H9 (cell line): Measurements from ENCODE around the gene CHCHD3. TPM values are rescaled to one million over a fixed set of nuclear protein-coding genes. Genes with fewer than 3 reads are reported as not detected.

ENCODE experiments used
- DNase-seq: peaks from one replicate; pipeline ENCODE4 v3.0.0-alpha.2; 2017
- H2AFZ ChIP-seq: one replicate; pipeline ENCODE4 v1.6.1; 2013; ENCODE audit warnings: mild to moderate bottlenecking, low read length, control low read depth, moderate library complexity
- H2AK5ac ChIP-seq: 2 replicates; pipeline ENCODE4 v1.6.1; 2013; ENCODE audit warnings: low read length, control low read depth, mixed read lengths; ENCODE audit not compliant: insufficient read length
- H2BK120ac ChIP-seq: one replicate; pipeline ENCODE4 v1.6.1; 2013; ENCODE audit warnings: low read depth, mild to moderate bottlenecking, low read length, control low read depth, inconsistent platforms; ENCODE audit not compliant: poor library complexity, severe bottlenecking
- H2BK12ac ChIP-seq: 2 replicates; pipeline ENCODE4 v1.6.1; 2013; ENCODE audit warnings: low read length, control low read depth, mixed read lengths, low read depth; ENCODE audit not compliant: insufficient read length
- H2BK15ac ChIP-seq: 2 replicates; pipeline ENCODE4 v1.6.1; 2013; ENCODE audit warnings: low read depth, low read length, control low read depth
- H2BK20ac ChIP-seq: one replicate; pipeline ENCODE4 v1.6.1; 2013; ENCODE audit warnings: low read depth, mild to moderate bottlenecking, low read length, control low read depth, inconsistent platforms; ENCODE audit not compliant: poor library complexity, severe bottlenecking
- H2BK5ac ChIP-seq: 2 replicates; pipeline ENCODE4 v1.6.1; 2013; ENCODE audit warnings: low read length, control low read depth, mixed read lengths; ENCODE audit not compliant: insufficient read length
- H3K14ac ChIP-seq: 2 replicates; pipeline ENCODE4 v1.6.1; 2013; ENCODE audit warnings: low read length, control low read depth; ENCODE audit not compliant: insufficient read depth
- H3K18ac ChIP-seq: 2 replicates; pipeline ENCODE4 v1.6.1; 2013; ENCODE audit warnings: low read depth, mild to moderate bottlenecking, mixed read lengths, low read length, control low read depth; ENCODE audit not compliant: insufficient read length
- H3K23ac ChIP-seq: 2 replicates; pipeline ENCODE4 v1.6.1; 2013; ENCODE audit warnings: low read length, control low read depth, mixed read lengths, low read depth; ENCODE audit not compliant: insufficient read length
- H3K23me2 ChIP-seq: 2 replicates; pipeline ENCODE4 v1.6.1; 2013; ENCODE audit warnings: low read depth, mild to moderate bottlenecking, mixed read lengths, low read length, control low read depth; ENCODE audit not compliant: insufficient read length, poor library complexity, severe bottlenecking
- H3K27ac ChIP-seq: 2 replicates; pipeline ENCODE4 v1.5.1; 2013; ENCODE audit warnings: low read length, control low read depth, mixed read lengths, low read depth; ENCODE audit not compliant: insufficient read length
- H3K27me3 ChIP-seq: 2 replicates; pipeline ENCODE4 v1.6.1; 2013; ENCODE audit warnings: low read length, control low read depth, inconsistent platforms; ENCODE audit not compliant: insufficient read depth
- H3K4ac ChIP-seq: 2 replicates; pipeline ENCODE4 v1.6.1; 2013; ENCODE audit warnings: low read depth, mild to moderate bottlenecking, control low read depth, inconsistent platforms, low read length, moderate library complexity
- H3K4me1 ChIP-seq: 2 replicates; pipeline ENCODE4 v1.6.1; 2013; ENCODE audit warnings: low read length, control low read depth, inconsistent platforms; ENCODE audit not compliant: insufficient read depth
- H3K4me2 ChIP-seq: 2 replicates; pipeline ENCODE4 v1.6.1; 2013; ENCODE audit warnings: low read length, control low read depth, mixed read lengths; ENCODE audit not compliant: insufficient read length, insufficient read depth
- H3K56ac ChIP-seq: 2 replicates; pipeline ENCODE4 v1.6.1; 2013; ENCODE audit warnings: low read depth, mild to moderate bottlenecking, mixed read lengths, low read length, control low read depth; ENCODE audit not compliant: insufficient read length
- H3K79me1 ChIP-seq: 2 replicates; pipeline ENCODE4 v1.6.1; 2013; ENCODE audit warnings: low read depth, mild to moderate bottlenecking, moderate library complexity, low read length, control low read depth, inconsistent platforms; ENCODE audit not compliant: insufficient read depth, poor library complexity, severe bottlenecking
- H3K79me2 ChIP-seq: 2 replicates; pipeline ENCODE4 v1.6.1; 2013; ENCODE audit warnings: low read length, control low read depth, inconsistent platforms; ENCODE audit not compliant: insufficient read depth
- H3K9ac ChIP-seq: 2 replicates; pipeline ENCODE4 v1.6.1; 2013; ENCODE audit warnings: low read length, control low read depth, mixed read lengths; ENCODE audit not compliant: insufficient read length; ENCODE audit errors: extremely low read depth
- H3K9me3 ChIP-seq: one replicate; pipeline ENCODE4 v1.6.1; 2013; ENCODE audit warnings: low read depth, low read length, inconsistent platforms; ENCODE audit not compliant: control insufficient read depth
- H3T11ph ChIP-seq: one replicate; pipeline ENCODE4 v1.6.1; 2013; ENCODE audit warnings: mild to moderate bottlenecking, low read length, control low read depth, inconsistent platforms
- H4K20me1 ChIP-seq: one replicate; pipeline ENCODE4 v1.6.1; 2013; ENCODE audit not compliant: control insufficient read depth, insufficient read length, insufficient read depth
- H4K5ac ChIP-seq: 2 replicates; pipeline ENCODE4 v1.6.1; 2013; ENCODE audit warnings: low read depth, mild to moderate bottlenecking, mixed read lengths, low read length, control low read depth; ENCODE audit not compliant: insufficient read length
- H4K8ac ChIP-seq: replicated peaks from 2 replicates; pipeline ENCODE4 v1.6.1; 2013; ENCODE audit warnings: low read length, control low read depth, mixed read lengths, low read depth; ENCODE audit not compliant: insufficient read length
- H4K91ac ChIP-seq: 2 replicates; pipeline ENCODE4 v1.6.1; 2013; ENCODE audit warnings: low read depth, mild to moderate bottlenecking, moderate library complexity, mixed read lengths, low read length, control low read depth; ENCODE audit not compliant: insufficient read length
- H3K27ac Mint-ChIP-seq, 3 experiments: 2 replicates in 2 of 3; 3 replicates in 1 of 3; pipeline ENCODE4 v1.8.0; 2020 to 2021; ENCODE audit warnings: mixed read lengths in 3 of 3, mild to moderate bottlenecking in 1 of 3, moderate library complexity in 1 of 3
- H3K27me3 Mint-ChIP-seq: 2 replicates; pipeline ENCODE4 v1.8.0; 2021; ENCODE audit warnings: low read depth, mild to moderate bottlenecking, moderate library complexity, mixed read lengths
- H3K36me3 Mint-ChIP-seq, 3 experiments: 2 replicates in 2 of 3; 3 replicates in 1 of 3; pipeline ENCODE4 v1.8.0; 2020 to 2021; ENCODE audit warnings: low read depth in 3 of 3, mixed read lengths in 3 of 3; ENCODE audit not compliant: insufficient read depth in 1 of 3
- H3K4me1 Mint-ChIP-seq, 2 experiments: 2 replicates each; pipeline ENCODE4 v1.8.0; 2020; ENCODE audit warnings: mixed read lengths in 2 of 2
- H3K4me3 Mint-ChIP-seq, 2 experiments: 2 replicates in 1 of 2; 3 replicates in 1 of 2; pipeline ENCODE4 v1.8.0; 2020 to 2021; ENCODE audit warnings: mild to moderate bottlenecking in 2 of 2, mixed read lengths in 2 of 2, moderate library complexity in 1 of 2
- H3K9me3 Mint-ChIP-seq, 2 experiments: 2 replicates in 1 of 2; 3 replicates in 1 of 2; pipeline ENCODE4 v1.8.0; 2020; ENCODE audit warnings: mild to moderate bottlenecking in 2 of 2, mixed read lengths in 2 of 2, moderate library complexity in 1 of 2
- CTCF ChIP-seq: fragments of 200-600 bp; sonication (generic); conservative IDR thresholded peaks from 3 replicates; pipeline ENCODE4 v1.8.0; 2021; ENCODE audit warnings: antibody characterized with exemption, mild to moderate bottlenecking
- WGBS: extraction: QIAGEN DNeasy Blood & Tissue Kit; methylation state at CpG from one replicate; pipeline ENCODE4 v1.1.7; 2013; ENCODE audit warnings: missing lambda C conversion rate, low lambda C conversion rate, mixed read lengths; ENCODE audit not compliant: insufficient read length; ENCODE audit errors: extremely low coverage; 5-methylcytosine and 5-hydroxymethylcytosine counted together
- total RNA-seq: library from RNA; stranded (reverse); gene quantifications from 2 replicates; pipeline ENCODE4 v1.2.1, GENCODE V29; 2021

Gene CHCHD3
- total RNA-seq, 1 experiment from 2014 or later = 104 TPM

GRCh38 chr7:132757783-132758182 lies 324.1 kb downstream of the CHCHD3 start:
- 0 out of 2 replicates have a peak, but pooled peaks cover 2% of the 10 kb centered on the region for H3K4me1 ChIP-seq
- DNase-seq = no peak

More at GRCh38 chr7:132757783-132758182, 324.1 kb downstream of the CHCHD3 start:
- Histone ChIP-seq H3K79me1 (no peaks in the 10 kb centered on the region), H3K4ac (no peak overlapping the region), H4K91ac (no peak overlapping the region), H2BK120ac (no peak overlapping the region), H4K8ac (no peak overlapping the region), H2BK20ac (no peak overlapping the region), H4K20me1 (no peaks in the 10 kb centered on the region), H3K9ac (no peak overlapping the region), H3K14ac (no peak overlapping the region), H3K9me3 (no peaks in the 10 kb centered on the region), H3T11ph (no peak overlapping the region), H2BK5ac (no peak overlapping the region), H3K23me2 (no peaks in the 10 kb centered on the region), H4K5ac (no peak overlapping the region), H3K27ac (no peak overlapping the region), H2AFZ (no peak overlapping the region), H3K56ac (no peak overlapping the region), H3K4me2 (no peak overlapping the region), H3K27me3 (no peaks in the 10 kb centered on the region), H3K23ac (no peak overlapping the region), H2BK12ac (no peak overlapping the region), H3K18ac (no peak overlapping the region), H3K79me2 (no peaks in the 10 kb centered on the region), H2AK5ac (no peak overlapping the region), H2BK15ac (no peak overlapping the region)
- peaks cover 8 to 15% of the 10 kb centered on the region in 2 experiments for H3K4me1 Mint-ChIP-seq
- peaks cover 0 to 9% (median 8%) of the 10 kb centered on the region in 3 experiments; a peak in 5 of 7 replicates for H3K36me3 Mint-ChIP-seq
- no peaks in the 10 kb centered on the region; the same call in 1 of the 2 replicates for H3K27me3 Mint-ChIP-seq
- no peak for TF ChIP-seq CTCF
- no CpG with 5 or more reads among the region's 3 CpGs for WGBS
- peaks cover 7 to 13% of the 10 kb centered on the region in 2 experiments for H3K9me3 Mint-ChIP-seq
- no peak overlapping the region for H3K27ac Mint-ChIP-seq
- no peak overlapping the region for H3K4me3 Mint-ChIP-seq
